Upper lobe of left lung (tissue), 4 donors: ENCODE data around the gene NT5DC1.

Experiments used
- EP300 ChIP-seq, 4 donors: sonication (generic); formaldehyde crosslinking; IDR thresholded peaks; one replicate each; pipeline ENCODE4 v1.5.1; 2017; ENCODE audit warnings: antibody characterized with exemption in 4 of 4, control low read depth in 2 of 4
- POLR2A ChIP-seq, 4 donors: fragments of 450-650 bp; IDR thresholded peaks; one replicate each; pipeline ENCODE4 v1.5.1; 2016 to 2017; ENCODE audit warnings: antibody characterized with exemption in 4 of 4, mild to moderate bottlenecking in 2 of 4
- POLR2AphosphoS5 ChIP-seq, 2 donors: sonication (generic); formaldehyde crosslinking; IDR thresholded peaks; one replicate each; pipeline ENCODE4 v1.5.1; 2017; ENCODE audit warnings: antibody characterized with exemption in 2 of 2
- TF ChIP-seq, protein P1 (sequence below), 6 experiments: fragments of 450-650 bp in 4 of 6; fragments of 200-600 bp in 2 of 6; sonication (generic) in 2 of 6; IDR thresholded peaks; one replicate each; pipeline ENCODE4 v1.5.1; 2016 to 2019; ENCODE audit warnings: antibody characterized with exemption in 6 of 6

DNA sequence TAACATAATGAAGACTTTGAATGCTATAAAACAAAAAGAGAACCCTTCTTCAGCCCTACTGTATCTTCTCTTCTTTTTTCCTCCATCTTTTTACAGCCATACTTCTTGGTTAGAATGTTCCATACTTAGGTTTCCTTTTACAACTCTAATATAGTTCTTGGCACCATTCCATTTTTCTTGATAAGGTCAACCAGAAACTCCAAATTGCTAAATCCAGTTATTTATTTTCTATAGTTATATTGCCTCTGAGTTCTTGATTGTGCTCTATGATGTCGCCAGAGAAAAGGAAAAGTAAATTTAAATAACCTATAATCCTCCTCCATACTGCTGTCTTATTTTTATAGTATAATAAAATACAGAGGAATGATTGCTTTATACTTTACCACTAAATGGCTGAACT is 52.0 kb downstream of the NT5DC1 start:
- no peak for TF ChIP-seq EP300 (IDR thresholded peaks at IDR 0.05)
- TF ChIP-seq, protein P1, sequence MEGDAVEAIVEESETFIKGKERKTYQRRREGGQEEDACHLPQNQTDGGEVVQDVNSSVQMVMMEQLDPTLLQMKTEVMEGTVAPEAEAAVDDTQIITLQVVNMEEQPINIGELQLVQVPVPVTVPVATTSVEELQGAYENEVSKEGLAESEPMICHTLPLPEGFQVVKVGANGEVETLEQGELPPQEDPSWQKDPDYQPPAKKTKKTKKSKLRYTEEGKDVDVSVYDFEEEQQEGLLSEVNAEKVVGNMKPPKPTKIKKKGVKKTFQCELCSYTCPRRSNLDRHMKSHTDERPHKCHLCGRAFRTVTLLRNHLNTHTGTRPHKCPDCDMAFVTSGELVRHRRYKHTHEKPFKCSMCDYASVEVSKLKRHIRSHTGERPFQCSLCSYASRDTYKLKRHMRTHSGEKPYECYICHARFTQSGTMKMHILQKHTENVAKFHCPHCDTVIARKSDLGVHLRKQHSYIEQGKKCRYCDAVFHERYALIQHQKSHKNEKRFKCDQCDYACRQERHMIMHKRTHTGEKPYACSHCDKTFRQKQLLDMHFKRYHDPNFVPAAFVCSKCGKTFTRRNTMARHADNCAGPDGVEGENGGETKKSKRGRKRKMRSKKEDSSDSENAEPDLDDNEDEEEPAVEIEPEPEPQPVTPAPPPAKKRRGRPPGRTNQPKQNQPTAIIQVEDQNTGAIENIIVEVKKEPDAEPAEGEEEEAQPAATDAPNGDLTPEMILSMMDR (IDR thresholded peaks at IDR 0.05): no peak
- no peak for TF ChIP-seq POLR2A (IDR thresholded peaks at IDR 0.05)
- TF ChIP-seq POLR2AphosphoS5 (IDR thresholded peaks at IDR 0.05): no peak
